CD4-positive, alpha-beta T cell treated with Interleukin-6 for 4 hours (primary cell): ENCODE data around the gene PPP1R16B.
"Not testable (repeated sequence)": the region's sequence is repeated elsewhere in the genome, so short reads cannot be mapped to it uniquely, and the experiment has no call there.

Experiments
- DNase-seq: peaks from one replicate; pipeline ENCODE4 v3.0.0-alpha.2; 2020; ENCODE audit warnings: mixed read lengths

The PPP1R16B gene

DNA sequence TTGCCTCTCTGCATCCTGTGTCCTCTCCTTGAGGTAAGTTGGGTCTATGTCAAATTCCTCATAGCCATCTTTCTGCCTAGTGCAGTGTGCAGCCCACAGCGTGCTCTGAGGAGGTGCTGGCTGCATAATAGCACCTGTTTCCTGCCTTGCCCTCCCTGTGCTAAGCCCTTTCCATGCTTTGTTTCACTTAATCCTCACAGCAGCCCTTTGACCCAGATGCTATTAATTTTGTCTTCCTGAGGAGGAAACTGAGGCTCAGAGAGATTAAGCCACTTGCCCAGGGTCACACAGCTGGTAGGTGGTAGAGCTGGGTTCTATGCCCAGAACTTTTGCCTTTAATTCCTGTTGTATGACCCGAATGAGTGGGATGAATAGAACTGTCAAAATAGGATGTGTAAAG lies 134.2 kb downstream of the PPP1R16B start:
- DNase-seq: no peak

DNA sequence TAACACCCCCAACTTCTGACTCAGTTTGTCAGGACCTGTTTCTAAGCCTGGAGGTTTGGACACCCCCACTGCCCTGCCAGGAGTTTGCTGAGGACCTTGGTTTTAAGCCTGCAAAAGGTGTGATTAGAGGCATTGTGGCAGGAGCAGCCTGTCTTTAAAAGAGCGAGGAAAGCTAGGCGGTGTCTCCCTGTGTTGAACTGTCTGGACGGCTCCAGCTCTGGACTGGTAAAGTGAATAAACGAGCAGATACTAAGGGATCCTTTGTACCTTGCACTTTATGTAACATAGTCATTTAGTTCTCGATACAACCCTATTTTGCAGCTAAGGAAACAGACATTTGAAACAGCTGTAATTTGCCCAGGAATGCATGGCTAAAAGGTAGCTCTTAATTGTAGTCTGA lies 135.1 kb downstream of the PPP1R16B start:
- DNase-seq: no peak

DNA sequence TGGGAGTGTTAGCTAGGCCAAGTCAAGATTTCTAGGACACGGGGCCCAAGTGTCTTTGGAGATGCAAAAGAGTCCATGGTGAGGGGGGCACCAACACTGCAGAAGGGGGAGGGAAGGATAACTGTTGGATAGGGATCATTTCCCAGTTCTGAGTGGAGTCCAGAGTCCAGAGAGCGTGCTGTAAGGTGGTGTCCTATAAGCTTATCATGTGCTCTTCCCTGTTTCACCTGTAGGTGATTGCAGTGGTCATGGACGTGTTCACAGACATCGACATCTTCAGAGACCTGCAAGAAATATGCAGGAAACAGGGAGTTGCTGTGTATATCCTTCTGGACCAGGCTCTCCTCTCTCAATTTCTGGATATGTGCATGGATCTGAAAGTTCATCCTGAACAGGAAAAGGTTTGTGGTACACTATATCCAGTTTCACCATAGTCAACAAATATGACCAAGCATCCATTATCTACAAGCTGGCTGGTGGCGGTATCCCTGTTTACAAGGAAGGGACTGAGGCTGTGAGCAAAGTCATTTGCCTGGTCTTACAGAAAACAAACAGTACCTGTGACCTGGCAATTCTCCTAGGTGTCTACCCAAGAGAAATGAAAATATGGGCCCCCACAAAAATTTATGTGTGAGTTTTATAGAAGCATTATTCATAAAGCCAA lies 136.4 kb downstream of the PPP1R16B start:
- no peak for DNase-seq

DNA sequence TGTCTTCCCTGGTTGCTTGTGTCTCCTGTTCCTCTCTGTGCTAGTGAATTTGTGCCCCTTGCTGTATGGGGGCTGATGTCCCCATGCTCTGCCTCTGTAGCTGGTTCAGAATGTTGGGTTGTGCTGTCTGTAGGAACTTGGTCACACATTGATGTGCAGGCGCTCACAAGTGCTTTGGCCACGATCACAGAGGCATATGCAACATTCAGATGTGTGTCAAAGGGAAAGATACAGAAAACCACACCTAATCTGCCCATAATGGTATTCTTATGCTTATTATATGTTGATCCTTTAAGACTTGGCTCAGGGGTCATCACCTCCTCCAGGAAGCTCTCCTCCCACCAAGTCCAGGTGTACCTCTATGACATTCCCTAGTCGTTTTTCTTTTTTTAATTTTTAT lies 139.5 kb downstream of the PPP1R16B start:
- no peak for DNase-seq

DNA sequence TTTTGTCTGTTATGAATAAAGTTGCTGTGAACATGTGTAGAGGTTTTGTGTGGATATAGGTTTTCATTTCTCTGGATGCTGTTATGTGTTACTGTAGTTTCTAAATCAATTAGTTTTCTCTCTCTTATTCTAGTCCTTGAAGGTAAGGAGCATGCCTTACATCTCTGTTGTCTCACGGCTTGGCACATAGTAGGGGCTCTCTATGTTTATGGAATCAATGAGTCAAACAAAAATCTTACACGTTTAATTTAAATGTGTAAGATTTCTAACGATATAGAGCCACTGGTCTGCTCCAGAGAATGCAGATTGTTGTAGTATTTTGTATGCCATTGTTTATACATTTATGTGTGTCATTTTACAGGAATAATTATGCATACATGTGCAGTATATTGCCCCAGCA lies 141.3 kb downstream of the PPP1R16B start:
- DNase-seq: no peak

DNA sequence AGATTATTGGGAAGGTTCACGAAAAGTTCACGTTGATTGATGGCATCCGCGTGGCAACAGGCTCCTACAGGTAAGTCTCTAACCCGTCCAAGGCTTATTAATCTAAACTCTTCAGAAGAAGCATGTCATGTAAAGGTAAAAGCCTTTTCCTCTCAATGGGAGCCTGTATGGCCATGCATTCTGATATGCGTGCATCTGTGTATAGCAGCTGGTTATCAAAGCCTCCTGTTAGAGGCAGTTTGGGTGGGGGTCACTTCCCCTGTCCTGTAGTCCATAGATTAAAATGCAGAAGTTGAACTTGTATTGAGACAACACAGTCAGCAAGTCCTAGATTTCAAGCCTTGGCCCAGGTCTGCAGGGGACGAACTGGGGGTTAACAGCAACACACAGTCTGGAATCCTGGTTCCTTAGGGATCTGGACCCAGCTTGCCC lies 142.4 kb downstream of the PPP1R16B start:
- DNase-seq: no peak

DNA sequence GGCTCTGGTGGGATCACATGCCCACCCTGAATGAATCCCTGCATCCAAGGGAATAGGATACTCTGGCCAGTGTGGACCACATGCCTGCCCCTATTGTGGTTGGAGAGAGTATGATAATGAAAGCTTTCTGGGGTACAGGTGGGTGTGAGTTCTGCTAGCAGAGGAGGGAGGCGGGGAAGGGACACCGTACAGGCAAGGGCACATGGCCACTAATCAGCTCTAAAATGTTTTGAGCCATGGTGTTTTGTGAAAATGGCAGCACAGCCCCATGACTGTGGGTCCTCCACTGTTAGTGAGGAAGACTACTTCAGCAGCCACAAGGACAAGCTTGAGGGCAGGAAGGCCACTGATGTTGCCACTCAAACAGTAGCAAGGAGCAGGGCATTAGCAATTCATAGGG lies 144.8 kb downstream of the PPP1R16B start:
- DNase-seq: no peak

DNA sequence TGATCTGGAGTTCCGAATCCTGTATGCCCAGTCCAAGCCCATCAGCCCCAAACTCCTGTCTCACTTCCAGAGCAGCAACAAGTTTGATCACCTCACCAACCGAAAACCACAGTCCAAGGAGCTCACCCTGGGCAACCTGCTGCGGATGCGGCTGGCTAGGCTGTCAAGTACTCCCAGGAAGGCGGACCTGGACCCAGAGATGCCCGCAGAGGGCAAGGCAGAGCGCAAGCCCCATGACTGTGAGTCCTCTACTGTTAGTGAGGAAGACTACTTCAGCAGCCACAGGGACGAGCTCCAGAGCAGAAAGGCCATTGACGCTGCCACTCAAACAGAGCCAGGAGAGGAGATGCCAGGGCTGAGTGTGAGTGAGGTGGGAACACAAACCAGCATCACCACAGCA lies 146.1 kb downstream of the PPP1R16B start:
- no peak for DNase-seq

DNA sequence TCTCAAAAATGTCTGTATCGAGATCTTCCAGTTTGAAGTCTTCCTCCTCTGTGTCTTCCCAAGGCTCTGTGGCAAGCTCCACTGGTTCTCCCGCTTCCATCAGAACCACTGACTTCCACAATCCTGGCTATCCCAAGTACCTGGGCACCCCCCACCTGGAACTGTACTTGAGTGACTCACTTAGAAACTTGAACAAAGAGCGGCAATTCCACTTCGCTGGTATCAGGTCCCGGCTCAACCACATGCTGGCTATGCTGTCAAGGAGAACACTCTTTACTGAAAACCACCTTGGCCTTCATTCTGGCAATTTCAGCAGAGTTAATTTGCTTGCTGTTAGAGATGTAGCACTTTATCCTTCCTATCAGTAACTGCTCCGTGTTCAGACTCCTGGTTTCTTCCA lies 146.7 kb downstream of the PPP1R16B start:
- DNase-seq: no peak

DNA sequence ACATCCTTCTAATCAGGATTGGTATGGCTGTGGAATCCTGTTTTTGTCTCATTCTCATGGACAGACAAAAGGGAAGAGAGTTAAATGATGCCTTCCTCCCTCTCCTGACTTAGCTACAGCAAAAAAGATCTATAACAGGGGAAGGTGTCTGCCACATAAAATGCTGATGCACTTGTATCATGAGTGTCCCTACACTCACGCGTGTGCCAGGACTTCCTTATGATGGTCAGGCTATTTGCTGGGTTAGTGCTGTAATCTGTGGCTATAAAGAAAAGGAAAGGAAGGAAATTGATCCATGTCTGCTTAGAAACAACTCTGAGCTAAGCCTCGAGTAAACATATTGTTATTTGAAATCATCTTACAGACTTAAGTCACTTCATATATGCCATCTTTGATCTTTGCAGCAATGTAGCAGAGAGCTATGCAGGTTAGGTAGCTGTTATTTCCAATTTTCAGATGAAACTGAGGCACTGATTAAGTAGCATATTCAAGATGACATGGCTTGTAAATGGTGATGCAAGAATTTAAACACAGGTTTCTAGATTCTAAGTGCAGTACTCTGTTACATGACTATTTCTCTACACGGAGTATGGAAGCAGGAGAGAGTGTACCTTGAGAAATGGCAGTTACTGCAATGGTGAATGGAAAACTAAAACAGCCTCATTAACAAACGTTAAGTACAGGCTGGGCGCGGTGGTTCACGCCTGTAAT lies 148.3 kb downstream of the PPP1R16B start:
- no peak for DNase-seq

DNA sequence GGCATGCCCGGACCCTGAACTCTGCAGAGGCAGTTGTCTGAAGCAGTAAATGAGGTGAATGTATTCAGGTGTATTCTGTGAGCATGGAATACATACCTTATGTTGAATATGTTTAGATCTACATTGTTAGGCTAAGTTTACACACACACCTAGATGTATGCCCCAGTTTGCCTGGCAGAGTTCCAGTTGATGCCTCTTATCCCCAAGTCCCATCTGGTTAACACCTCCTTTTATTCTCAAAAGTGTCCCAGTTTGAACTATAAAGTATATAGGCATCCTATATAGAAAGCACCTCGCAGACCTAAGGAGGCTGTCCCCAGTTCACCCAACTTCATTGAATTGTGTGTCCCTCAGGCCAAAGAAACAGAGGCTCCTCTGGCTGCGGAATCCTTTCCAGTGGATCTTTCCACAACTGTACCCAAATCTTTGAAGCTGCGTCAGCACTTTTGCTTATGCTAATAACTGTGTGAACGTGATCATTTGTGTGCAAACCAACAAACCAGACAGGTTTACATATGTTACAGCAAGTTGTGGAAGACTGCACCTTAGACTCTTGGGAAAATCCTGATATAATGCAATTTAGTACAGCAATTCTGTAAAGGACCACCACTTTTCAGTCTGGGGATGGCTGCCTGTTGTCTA lies 151.9 kb downstream of the PPP1R16B start:
- DNase-seq: no peak

DNA sequence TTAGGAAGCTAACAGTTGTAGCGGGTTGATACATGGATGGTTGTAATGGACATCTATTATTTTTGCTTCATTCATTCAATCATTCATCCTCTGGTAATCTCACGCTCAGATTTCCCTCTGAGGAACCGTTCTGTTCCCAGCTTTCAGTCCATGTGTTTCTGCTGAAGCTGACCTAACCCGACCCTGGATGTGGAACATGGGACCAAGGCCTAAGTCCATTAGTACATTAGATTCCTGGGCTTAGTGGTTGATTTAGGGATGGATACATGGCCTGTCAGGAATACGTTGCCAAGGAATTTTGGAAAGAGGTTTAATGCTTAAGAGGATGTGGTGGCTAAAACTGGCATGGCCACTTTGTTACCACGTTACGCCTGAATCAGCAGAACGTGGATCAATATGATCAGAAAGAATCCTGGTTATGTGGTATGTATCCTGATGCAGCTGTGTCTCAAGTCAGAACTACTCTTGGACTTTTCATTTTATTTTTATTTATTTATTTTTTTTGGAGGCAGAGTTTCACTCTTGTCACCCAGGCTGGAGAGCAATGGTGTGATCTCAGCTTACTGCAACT lies 152.5 kb downstream of the PPP1R16B start:
- DNase-seq: no peak

DNA sequence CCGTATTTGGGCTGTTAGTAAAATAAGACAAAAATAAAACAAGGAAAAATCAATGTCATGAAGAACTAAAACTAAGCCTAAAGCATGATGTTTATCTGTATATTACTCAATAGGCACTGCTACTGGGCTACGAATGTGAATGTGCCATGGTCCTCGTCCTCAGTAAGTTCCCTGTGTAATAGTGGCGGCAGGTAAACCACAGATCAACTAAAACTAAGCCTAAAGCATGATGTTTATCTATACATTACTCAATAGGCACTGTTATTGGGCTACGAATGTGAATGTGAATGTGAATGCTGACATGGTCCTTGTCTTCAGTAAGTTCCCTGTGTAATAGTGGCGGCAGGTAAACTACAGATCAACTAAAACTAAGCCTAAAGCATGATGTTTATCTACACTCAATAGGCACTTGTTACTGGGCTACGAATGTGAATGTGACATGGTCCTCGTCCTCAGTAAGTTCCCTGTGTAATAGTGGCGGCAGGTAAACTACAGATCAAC lies 154.7 kb downstream of the PPP1R16B start:
- not testable (repeated sequence) for DNase-seq

DNA sequence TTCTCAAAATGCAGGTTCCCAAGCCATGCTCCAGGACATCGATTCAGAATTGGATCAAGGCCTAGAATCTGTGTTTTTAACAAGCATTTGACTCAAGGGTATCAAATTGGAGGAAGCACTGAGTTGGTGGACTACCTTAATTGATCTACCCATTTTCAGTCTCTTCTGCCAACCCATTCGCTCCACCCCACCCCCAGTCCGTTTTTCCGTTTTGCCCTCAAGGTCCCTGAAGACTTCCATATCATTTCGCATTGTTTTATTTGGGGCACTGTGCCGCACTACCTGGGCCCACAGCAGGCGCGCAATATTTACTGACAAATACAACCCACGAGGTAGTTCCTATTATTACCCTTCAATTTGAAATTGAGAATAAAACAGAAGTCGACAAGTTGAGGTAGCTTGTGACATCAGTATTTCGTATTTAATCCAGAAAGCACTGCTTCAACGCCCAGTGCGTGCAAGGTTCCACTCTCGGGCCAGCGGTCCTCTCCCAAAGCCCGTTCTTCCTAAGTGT lies 156.1 kb downstream of the PPP1R16B start:
- peak; percentile 27 for DNase-seq

DNA sequence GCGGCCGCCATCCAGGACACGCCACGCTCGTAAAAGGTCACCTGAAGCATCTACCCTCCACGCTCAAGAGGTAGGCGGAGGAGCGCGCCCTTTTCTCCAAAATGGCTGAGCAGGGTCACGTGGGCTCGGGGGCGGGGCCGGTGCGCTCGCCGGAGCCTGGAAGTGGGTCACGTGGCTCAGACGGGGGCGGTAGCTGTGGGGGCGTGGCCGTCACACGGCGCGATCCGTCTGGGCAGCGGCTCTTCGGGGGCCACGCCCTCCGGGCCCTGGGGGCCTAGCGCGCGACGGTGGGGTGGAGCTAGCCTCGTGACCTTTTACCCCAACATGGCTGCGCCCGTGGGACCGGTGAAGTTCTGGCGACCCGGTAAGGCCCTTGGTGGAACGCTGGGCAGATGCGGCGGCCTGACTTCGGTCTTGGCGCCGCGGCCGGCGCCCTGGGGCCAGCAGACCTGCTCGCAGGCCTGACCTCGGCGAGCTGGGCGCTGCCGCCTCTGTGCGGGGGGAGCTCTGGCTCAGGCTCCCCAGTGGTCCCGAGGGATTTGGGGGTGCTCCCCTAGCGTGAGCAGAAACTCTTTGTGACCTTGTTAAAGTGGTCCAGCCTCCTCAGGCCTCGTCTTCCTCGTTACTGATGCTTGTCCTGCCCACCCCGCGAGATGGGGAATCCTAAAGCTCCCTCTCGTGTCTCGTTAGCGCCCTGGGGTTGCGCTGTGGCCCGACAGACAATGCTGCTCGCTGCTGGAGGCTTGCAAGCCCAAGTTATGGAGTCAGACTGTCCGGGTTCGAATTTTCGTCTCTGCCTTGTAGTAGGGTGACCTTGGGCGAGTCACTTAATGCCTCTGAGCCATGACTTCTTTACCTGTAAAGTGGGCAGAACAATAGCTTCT lies 156.8 kb downstream of the PPP1R16B start, which contains the start of gene DHX35:
Gene DHX35, plus strand, starts transcription at position 301 of the 884 bp plus-strand sequence. Its CDS starts 24 bp downstream, at position 325.
- DNase-seq: peak; percentile 99

DNA sequence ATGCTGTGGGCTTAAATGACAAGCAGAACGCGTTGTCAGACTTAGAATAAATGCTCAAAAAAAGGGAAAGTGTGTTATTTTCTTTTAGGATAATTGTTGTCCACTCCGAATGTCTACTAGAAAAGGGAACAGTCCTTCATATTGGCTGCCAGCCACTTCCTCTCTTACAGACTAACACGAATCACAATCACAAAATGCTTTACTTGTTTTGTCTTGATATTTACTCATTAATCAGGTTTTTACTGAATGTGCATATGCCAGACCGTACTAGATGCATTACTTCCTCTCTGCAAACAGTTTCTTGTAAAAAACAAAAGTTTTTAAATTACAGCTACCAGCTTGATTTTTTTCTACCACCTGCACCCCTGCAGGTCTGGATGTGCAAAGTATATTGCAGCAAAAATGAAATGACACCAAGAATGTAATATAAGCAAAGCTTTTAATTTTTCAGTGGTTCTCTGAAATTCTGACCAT lies 157.5 kb downstream of the PPP1R16B start:
- no peak for DNase-seq

DNA sequence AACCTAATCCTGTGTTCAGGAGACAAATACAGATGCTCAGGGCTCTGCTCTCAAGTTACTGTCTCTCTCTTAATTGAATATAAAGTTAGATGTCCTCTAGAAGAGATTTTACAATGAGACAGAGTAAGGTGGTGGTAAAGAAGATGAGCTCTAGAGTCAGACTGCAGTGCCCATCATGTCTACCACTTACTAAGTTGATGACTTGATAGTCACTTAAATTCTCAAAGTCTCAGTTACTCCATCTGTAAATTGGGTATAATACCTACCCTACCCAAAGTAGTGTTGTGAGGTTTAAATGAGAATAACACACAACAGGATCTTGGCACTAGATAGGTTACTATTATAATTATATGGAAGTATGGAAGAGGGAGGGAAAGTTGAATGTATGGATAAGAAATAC lies 158.2 kb downstream of the PPP1R16B start:
- DNase-seq: no peak

DNA sequence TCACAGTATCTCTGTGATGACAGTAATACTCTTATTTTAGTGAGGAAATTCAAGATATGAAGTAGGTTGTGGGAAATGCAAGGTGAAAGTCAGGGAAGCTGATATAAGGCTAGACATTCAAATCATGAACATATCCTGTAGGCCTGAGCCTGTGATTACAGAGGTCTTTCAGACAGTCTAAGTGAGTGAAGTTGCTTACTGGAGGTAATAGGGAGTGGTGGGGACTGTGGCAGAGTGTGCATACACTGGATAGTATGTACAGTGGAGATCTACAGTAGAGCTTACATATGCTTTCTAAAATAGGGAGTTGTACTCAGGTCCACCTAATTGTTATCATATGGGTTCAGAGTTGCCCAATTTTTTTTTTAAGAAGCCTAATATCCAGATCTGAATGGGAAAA lies 159.8 kb downstream of the PPP1R16B start:
- no peak for DNase-seq

DNA sequence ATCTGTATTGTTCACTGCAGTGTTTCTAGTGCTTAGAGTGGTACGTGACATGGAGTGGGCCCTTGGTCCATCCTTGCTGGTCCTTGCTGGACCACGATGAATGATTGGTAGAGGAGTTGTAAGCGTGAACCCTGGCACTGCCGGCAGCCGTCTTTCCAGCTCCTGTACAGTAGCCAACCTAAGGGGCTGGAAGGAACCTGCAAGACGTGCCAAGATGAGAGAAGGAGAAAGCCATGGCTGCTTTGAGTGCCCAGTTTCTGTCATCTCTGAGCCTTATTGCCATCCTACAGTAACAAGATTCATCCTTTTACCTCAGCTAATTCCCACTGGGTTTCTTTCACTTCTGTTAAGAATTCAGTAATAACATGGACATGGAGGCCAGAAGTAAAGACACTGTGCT lies 162.6 kb downstream of the PPP1R16B start:
- DNase-seq: no peak

DNA sequence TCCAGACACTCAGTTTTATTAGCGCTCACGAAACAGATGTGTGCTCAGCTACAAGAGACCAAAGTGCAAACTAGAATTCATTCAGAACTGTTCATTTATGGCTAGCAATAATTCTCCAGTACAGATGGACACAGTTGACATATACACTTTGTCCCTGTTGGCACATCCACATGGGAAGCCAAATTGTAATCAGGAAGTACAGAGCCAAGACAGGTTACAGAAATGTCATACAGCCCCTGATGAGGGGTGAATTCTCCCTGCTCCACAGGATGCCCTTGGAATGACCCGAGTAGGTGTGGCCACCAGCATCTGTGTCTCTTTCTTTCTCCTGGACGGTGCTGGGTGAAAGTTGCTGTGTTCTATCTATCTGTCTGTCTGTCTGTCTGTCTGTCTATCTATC lies 164.2 kb downstream of the PPP1R16B start:
- no peak for DNase-seq

DNA sequence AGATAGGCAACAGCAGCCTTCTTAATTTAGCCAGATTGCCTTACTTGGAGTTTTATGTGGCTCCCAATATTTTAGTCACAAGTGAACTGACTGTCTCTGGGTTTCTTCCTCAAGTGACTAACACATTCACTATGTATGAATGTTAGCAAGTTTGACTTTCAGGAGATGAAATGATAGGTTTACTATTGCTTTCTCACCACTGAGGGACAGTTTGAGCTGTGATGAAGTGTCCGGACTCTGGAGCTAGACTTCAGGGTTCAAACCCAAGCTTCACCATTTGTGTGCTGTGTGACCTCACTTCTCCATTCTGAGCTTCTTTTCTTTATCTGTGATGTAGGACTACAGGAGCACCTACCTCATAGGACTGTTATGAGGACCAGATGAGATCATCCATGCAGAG lies 164.8 kb downstream of the PPP1R16B start:
- DNase-seq: no peak
